HG02973 (cell line): ENCODE measurements around the gene CLBA1.
"Not testable (repeated sequence)": the region's sequence is repeated elsewhere in the genome, so short reads cannot be mapped to it uniquely, and the experiment has no call there.

Source experiments
- ATAC-seq: cut with Tn5 transposase; IDR thresholded peaks from one replicate; pipeline ENCODE4 v1.9.1; 2021; ENCODE audit warnings: moderate library complexity; ENCODE audit not compliant: unreplicated experiment

The CLBA1 gene

DNA sequence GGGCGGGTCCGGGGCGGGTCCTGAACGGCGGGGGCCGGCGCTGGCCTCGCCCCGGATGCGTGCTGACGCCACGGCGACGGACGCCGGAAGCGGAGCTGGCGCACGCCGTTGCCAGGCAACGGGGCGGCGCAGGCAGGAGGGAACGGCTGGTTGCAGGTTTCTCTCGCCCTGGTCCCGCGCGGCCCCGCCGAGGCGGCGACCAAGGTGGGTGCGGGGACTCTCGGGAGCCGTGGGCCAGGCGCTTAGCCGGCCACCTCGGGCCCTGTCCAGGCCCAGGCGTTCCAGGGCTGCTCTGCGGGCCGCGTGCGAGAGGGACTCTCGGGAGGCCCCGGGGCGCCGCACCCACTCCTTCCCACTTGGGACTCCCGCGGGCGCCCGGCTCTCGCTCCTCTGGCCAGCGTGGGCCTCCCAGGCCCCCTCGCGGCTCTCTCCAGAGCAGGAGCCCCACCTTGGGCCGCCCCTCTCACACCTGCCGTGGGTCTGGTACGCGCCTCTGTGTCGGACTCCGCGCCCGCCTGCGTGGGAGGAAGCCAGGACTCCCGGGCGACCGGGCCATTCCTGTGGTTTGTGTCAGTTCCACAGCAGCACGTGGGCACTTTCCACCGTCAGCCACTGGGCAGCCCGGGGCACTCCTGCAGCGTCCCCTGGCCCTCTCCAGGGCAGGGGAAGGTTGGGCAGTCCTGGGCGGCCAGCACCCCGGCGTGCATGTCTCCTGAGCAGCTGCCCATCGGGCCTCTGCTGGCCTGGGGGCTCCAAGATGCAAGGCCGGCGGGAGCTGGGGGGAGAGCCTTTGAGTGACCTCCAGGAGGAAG lies at the start of gene CLBA1:
Gene CLBA1 (plus strand): TSS at position 114 of the 812 bp plus-strand sequence. CDS start 644 bp downstream, at position 758.
- ATAC-seq = peak; percentile 89

DNA sequence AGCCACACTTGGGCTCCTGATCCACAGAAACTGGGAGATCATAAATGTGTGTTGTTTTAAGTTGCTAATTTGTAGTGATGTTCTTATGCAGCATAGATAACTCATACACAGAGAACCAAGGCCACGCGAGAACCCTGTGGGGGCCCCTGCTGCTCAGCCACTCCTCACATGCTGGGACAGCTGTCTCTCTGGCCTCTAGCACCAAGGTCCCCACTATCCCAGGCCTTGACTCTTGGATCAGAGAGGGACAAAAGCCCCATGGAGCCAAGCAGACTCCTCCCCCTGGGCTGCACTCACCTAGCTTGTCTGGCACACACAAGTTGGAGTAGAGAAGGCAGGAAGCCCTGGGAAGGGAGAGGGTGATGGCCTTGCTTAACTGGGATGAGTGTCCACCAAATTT lies 49.6 kb upstream of the CLBA1 start:
- ATAC-seq = no peak

DNA sequence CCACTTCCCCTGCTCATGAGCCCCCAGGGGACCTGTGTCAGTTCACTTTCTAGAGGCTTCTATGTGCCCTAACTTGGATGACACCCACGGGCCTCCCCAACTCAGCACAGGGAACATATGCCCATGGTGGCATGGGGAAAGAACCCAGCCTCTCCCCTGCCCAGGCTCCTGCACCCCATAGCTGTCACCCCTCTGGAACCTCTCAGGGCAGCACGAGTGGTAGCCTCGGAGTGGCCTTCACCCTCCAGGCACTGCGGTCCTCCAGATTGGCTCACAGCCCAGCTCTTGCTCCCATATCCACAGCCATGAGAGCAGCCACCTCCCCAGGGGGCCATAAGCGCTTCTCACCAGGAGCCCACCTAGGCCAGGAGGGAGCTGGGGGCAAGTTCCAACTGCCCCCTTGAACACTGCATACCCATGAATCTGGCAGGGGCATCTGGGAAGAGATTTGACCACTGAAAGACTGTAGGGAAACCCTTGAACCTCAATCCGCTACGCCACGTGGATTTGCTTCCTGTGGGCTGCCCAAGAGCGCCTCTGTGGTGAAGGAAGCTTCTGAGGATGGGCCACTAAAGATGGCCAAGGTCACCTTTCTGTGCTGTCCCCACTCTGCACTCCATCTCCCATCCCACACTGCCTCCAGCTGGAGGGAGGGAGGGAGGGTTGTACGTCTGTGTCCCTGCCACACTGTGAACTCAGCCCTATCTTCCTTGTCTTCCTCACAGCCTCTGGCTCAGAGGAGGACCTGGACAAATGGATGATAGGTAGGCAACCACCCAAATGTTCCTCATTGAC lies 49.0 kb upstream of the CLBA1 start:
- no peak for ATAC-seq

DNA sequence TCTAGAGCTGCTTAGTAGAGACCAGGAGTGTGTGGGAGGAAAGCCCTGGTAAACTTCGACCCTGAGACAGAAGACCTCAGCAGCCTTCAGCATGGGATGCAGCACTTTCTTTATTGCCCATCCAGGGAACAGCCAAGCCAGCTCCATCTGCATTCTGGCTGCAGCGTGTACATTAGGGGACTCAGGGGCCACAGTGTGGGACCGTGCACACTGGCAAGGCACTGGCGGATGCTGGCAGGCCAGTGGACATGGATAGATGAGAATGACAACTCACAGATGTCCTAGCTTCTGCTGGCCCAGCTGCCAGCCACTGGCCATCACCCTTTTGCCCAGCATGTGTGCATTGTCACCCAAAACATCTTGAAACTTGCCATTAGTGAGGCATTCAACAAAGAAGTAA lies 48.4 kb upstream of the CLBA1 start:
- no peak for ATAC-seq

DNA sequence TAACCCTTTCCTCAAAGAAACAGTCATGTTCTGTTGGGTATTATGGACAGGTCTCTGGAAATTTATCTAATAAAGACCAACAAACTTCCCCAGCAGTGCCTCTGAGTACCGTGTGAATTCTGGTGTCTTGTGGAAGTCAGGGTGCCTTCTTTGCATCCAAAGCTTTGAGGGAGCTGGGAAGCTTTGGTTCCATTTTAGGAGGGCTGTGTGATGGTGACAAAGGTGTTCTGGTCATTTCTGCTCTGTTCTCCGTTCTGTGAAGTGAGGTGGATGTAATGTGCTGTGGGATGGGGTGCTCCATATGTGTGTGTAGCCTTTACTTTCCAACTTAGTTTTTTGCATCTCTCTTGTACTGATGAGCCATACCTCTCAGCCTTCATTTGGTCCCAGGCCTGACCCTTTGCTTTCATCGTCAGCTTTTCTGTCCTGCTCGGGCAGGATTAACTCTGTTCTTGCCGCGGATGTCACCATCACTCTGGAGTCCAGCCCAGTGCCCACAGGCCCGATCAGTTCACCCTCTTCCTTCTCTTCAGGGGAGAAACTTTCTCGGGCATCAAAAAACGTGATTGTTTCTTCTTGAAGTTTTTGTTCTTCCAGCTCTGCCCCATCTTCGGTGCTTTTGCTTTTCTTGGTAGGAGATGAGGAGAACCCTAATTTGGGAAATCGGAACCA lies 47.8 kb upstream of the CLBA1 start:
- no peak for ATAC-seq

DNA sequence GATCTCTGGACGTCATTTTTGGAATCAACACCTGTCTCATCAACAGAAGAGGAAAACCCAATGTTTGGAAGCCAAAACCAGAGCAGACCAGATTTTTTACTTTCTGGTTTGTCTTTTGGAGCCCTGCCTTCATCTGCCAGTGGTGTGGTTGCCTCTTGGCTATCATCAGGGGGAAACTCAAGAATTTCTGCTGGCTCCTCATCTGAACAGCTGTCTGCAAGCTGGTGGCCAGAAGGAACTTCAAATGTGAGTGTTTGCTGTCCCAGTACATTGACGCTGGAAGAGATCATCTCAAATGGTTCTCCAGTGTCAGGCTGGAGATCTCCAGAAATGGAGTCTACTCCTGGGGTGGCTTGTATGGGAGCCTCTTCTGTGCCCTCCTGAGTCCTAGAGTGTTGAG lies 47.2 kb upstream of the CLBA1 start:
- no peak for ATAC-seq

DNA sequence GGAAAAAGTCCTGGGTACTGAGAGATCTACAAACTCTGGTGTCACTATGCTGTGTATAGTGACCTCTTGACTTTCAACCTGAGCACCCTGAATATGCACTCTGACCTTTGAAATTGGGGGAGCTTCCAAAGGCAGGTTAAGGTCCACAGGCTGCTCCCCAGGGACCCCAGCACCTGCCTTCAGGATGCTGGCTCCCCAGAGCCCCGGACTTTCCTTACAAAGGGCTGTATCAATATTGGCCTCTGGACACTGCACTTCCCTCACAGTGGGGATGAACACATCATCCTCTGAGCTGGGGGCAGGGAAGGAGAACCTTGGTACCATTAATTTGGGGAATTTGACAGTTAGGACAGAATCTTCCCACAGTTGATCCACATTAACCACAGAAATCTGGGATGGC lies 46.6 kb upstream of the CLBA1 start:
- ATAC-seq = no peak

DNA sequence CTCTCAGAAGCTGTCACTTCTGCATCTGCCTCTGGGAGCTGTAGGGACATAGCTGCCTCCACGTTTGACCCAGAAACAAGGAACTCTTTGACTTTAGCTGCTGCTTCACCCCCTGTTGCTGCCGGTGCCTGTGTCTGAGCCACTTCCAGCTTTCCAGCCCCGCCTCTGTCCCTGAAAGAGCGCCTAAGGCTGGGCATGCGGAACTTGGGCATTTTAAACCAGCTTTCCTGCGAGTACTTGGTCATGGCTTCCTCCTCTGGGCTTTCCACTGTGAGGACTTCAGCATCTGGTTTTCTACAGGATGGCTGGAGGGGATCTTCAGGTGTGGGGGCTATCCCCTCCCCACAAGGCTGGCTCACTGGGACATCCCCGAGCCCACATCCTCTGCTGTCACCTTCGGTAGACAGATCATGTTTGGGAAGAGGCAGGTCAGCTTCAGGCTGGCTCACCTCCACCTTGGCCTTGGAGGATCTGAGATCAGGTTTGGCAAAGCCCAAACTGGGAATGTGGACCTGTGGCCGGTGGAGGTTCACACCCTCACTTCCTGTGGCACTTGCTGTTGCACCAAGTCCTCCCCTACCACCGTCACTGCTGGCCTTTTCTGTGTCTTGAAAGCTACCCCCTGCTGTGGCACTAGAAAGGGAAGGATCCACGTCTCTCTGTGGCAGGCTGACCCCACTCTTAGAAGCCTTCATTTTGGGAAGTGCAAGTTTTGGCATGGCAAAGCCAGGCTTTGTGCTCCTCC lies 45.8 kb upstream of the CLBA1 start:
- no peak for ATAC-seq

DNA sequence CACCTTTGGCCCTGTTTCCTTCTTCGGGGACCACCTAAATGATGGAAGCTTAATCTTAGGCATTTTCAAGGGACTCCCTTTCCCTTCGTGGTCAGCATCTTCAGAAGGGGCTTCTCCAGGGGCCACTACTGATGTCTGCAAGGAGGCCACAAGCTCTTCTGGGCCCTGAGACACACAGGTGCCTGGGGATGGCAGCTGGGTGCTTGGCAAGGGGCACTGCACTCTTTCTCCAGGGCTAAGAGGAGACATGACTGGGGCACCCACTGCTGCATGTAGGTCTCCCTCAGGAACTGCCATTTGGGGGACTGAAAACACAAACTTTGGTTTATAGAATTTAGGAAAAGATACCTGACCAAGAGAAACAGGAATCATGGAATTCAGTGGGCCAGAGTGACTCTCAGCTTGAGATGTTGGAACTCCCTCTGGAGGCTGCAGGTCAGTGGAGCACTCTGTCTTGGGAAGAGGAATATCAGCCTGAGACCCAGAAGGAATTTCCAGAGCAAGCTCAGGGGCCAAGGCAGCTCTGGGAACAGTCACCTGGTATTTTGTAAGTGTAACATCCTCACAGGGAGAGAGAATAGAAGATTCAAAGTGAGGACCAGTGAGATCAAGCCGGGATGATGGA lies 45.0 kb upstream of the CLBA1 start:
- ATAC-seq = no peak

DNA sequence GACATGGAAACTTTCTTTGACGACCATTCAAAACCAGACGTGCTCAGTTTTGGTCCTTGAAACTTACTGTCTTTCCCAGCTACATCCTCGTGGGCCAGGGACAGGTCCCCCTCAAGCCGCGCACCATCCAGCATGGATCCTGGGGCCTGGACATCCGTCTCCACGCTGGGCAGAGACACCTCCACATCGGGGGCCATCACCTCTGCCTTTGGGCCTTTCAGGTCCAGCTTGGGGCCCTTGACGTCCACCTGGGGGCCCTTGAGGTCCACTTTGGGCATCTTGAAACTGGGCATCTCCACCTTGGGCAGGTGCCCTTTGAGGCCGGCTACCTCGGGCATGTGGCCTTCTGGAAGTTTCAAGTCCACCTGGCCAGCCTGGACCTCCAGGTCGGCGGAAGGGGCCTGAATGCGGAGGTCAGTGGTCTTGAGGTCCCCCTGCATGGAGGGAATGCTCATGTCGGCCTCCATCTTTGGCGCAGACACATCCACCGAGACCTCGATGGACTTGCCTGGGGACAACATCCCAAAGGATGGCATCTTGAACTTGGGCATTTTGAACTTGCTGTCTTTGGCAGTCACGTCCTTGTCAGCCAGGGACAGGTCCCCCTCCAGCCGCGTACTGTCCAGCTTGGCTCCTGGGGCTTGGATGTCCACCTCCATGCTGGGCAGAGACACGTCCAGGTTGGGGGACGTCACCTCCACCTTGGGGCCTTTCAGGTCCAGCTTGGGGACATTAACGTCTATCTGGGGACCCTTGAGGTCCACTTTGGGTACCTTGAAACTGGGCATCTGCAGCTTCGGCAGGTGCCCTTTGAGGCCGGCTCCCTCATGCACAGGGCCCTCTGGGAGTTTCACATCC lies 43.9 kb upstream of the CLBA1 start:
- ATAC-seq = no peak

DNA sequence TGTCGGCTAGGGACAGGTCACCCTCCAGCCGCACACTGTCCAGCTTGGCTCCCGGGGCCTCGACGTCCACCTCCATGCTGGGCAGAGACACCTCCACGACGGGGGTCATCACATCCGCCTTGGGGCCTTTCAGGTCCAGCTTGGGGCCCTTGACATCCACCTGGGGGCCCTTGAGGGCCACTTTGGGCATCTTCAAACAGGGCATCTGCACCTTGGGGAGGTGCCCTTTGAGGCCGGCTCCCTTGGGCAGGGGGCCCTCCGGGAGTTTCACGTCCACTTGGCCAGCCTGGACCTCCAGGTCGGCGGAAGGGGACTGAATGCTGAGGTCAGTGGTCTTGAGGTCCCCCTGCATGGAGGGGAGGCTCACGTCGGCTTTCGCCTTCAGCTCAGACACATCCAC lies 43.0 kb upstream of the CLBA1 start:
- ATAC-seq = no peak

DNA sequence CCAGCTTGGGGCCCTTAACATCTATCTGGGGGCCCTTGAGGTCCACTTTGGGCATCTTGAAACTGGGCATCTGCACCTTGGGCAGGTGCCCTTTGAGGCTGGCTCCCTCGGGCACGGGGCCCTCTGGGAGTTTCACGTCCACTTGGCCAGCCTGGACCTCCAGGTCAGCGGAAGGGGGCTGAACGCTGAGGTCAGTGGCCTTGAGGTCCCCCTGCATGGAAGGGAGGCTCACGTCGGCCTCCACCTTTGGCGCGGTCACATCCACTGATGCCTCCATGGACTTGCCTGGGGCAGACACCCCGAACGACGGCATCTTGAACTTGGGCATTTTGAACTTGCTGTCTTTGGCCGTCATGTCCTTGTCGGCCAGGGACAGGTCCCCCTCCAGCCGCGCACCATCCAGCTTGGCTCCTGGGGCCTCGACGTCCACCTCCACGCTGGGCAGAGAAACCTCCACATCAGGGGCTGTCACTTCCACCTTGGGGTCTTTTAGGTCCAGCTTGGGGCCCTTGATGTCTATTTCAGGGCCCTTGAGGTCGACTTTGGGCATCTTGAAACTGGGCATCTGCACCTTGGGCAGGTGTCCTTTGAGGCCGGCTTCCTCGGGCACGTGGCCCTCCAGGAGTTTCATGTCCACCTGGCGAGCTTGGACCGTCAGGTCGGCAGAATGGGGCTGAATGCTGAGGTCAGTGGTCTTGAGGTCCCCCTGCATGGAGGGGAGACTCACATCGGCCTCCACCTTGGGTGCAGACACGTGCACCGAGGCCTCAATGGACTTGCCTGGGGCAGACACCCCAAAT lies 42.2 kb upstream of the CLBA1 start:
- ATAC-seq = not testable (repeated sequence)

DNA sequence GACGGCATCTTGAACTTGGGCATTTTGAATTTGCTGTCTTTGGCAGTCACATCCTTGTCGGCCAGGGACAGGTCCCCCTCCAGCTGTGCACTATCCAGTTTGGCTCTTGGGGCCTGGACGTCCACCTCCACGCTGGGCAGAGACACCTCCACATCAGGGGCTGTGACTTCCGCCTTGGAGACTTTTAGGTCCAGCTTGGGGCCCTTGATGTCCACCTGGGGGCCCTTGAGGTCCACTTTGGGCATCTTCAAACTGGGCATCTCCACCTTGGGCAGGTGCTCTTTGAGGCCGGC lies 41.6 kb upstream of the CLBA1 start:
- ATAC-seq = not testable (repeated sequence)

DNA sequence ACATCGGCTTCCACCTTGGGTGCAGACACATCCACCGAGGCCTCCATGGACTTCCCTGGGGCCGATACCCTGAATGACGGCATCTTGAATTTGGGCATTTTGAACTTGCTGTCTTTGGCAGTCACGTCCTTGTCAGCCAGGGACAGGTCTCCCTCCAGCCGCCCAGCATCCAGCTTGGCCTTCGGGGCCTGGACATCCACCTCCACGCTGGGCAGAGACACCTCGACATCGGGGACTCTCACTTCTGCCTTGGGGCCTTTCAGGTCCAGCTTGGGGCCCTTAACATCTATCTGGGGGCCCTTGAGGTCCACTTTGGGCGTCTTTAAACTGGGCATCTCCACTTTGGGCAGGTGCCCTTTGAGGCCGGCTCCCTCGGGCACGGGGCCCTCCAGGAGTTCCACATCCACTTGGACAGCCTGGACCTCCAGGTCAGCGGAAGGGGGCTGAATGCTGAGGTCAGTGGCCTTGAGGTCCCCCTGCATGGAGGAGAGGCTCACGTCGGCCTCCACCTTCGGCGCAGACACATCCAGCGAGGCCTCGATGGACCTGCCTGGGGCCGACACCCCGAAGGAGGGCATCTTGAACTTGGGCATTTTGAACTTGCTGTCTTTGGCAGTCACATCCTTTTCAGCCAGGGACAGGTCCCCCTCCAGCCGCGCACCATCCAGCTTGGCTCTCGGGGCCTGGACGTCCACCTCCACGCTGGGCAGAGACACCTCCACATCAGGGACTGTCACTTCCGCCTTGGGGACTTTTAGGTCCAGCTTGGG lies 41.0 kb upstream of the CLBA1 start:
- ATAC-seq = not testable (repeated sequence)

DNA sequence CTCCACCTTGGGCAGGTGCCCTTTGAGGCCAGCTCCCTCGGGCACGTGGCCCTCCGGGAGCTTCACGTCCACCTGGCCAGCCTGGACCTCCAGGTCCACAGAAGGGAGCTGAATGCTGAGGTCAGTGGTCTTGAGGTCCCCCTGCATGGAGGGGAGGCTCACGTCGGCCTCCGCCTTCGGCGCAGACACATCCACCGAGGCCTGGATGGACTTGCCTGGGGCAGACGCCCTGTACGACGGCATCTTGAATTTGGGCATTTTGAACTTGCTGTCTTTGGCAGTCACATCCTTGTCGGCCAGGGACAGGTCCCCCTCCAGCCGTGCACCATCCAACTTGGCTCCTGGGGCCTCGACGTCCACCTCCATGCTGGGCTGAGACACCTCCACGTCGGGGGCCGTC lies 40.3 kb upstream of the CLBA1 start:
- ATAC-seq = not testable (repeated sequence)

DNA sequence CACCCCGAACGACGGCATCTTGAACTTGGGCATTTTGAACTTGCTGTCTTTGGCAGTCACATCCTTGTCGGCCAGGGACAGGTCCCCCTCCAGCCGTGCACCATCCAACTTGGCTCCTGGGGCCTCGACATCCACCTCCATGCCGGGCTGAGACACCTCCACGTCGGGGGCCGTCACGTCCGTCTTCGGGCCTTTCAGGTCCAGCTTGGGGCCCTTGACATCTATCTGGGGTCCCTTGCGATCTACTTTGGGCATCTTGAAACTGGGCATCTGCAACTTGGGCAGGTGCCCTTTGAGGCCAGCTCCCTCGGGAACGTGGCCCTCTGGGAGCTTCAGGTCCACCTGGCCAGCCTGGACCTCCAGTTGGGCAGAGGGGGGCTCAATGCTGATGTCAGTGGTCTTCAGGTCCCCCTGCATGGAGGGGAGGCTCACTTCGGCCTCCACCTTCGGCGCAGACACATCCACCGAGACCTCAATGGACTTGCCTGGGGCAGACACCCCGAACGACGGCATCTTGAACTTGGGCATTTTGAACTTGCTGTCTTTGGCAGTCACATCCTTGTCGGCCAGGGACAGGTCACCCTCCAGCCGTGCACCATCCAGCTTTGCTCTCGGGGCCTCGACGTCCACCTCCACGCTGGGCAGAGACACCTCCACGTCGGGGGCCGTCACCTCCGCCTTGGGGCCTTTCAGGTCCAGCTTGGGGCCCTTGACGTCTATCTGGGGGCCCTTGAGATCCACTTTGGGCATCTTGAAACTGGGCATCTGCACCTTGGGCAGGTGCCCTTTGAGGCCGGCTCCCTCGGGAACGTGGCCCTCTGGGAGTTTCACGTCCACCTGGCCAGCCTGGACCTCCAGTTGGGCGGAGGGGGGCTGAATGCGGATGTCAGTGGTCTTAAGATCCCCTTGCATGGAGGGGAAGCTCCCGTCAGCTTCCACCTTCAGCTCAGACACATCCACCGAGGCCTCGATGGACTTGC lies 39.3 kb upstream of the CLBA1 start:
- ATAC-seq = not testable (repeated sequence)

DNA sequence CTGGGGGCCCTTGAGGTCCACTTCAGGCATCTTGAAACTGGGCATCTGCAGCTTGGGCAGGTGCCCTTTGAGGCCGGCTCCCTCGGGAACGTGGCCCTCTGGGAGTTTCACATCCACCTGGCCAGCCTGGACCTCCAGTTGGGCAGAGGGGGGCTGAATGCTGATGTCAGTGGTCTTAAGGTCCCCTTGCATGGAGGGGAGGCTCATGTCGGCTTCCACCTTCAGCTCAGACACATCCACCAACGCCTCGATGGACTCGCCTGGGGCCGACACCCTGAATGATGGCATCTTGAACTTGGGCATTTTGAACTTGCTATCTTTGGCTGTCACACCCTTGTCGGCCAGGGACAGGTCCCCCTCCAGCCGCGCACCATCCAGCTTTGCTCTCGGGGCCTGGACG lies 38.4 kb upstream of the CLBA1 start:
- ATAC-seq = not testable (repeated sequence)
